Astrocyte of the cerebellum (primary cell): Measurements from ENCODE around the gene LSM12.

Experiments used
- DNase-seq: peaks from one replicate; pipeline ENCODE4 v3.0.0-alpha.2; 2011; ENCODE audit warnings: low read depth
- H3K4me3 ChIP-seq: 2 replicates; pipeline ENCODE4 v1.5.1; 2011; ENCODE audit warnings: mild to moderate bottlenecking, low read depth, low read length, moderate library complexity
- in situ Hi-C: cut with HindIII; loops from 2 replicates; pipeline ENCODE4 v1.10.0; 2017; ENCODE audit warnings: low sequenced_read_pairs
- TF ChIP-seq, protein P1 (sequence below): IDR thresholded peaks from 2 replicates; pipeline ENCODE4 v1.5.1; 2012; ENCODE audit warnings: low read length, low read depth, moderate library complexity, mild to moderate bottlenecking; ENCODE audit errors: missing control alignments

The LSM12 gene

DNA sequence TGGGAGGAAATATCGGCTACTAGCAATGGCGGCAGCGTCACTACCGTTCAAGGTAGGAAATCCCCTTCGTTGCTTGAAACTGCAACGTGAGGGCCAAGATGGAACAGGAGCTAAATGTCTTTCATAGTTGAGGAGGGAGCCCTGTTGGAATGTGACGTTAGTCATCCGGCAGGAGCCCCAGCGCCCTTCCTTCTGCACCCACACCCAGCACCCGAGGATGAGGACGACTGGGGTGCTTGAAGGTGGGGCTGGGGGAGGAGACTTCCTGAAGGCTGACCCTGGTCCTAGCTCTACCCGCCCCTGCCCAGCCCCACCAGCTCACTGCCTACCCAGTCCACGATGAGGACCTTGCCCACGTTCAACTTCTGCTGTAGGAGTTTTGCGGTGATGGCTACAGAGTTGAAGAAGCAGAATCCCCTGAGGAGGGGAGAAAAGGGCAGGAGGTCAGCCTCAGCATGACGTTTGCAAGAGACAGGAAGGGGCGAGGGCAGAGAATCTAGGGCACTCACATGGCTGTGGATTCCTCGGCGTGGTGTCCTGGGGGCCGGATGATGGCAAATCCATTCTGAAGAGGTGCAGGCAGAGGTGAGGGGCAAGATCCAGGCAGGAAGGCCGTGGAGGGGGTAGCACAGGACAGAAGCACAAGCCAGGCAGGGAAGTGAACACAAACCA is 15.9 kb upstream of the LSM12 start:
- no peak for DNase-seq
- no peak overlapping the region for H3K4me3 ChIP-seq
- in situ Hi-C loops: no loop called here
- TF ChIP-seq, protein P1, sequence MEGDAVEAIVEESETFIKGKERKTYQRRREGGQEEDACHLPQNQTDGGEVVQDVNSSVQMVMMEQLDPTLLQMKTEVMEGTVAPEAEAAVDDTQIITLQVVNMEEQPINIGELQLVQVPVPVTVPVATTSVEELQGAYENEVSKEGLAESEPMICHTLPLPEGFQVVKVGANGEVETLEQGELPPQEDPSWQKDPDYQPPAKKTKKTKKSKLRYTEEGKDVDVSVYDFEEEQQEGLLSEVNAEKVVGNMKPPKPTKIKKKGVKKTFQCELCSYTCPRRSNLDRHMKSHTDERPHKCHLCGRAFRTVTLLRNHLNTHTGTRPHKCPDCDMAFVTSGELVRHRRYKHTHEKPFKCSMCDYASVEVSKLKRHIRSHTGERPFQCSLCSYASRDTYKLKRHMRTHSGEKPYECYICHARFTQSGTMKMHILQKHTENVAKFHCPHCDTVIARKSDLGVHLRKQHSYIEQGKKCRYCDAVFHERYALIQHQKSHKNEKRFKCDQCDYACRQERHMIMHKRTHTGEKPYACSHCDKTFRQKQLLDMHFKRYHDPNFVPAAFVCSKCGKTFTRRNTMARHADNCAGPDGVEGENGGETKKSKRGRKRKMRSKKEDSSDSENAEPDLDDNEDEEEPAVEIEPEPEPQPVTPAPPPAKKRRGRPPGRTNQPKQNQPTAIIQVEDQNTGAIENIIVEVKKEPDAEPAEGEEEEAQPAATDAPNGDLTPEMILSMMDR: no peak

DNA sequence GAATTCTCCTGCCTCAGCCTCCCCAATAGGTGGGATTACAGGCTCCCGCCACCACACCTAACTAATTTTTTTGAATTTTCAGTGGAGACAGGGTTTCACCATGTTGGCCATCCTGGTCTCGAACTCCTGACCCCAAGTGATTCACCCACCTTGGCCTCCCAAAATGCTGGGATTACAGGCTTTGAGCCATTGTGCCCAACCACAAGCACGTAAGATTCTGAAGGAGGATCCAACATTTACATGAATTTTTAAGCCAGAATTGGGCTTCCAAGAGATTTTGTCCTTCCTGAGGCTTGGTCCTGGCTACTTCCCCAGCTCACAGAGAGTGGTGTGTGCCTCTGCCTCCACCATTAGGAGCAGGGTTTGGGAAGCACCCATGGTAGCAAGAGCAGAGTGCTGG is 15.2 kb upstream of the LSM12 start:
- no peak for DNase-seq
- no peak overlapping the region for H3K4me3 ChIP-seq
- in situ Hi-C loops: no loop called here
- TF ChIP-seq, protein P1: no peak

DNA sequence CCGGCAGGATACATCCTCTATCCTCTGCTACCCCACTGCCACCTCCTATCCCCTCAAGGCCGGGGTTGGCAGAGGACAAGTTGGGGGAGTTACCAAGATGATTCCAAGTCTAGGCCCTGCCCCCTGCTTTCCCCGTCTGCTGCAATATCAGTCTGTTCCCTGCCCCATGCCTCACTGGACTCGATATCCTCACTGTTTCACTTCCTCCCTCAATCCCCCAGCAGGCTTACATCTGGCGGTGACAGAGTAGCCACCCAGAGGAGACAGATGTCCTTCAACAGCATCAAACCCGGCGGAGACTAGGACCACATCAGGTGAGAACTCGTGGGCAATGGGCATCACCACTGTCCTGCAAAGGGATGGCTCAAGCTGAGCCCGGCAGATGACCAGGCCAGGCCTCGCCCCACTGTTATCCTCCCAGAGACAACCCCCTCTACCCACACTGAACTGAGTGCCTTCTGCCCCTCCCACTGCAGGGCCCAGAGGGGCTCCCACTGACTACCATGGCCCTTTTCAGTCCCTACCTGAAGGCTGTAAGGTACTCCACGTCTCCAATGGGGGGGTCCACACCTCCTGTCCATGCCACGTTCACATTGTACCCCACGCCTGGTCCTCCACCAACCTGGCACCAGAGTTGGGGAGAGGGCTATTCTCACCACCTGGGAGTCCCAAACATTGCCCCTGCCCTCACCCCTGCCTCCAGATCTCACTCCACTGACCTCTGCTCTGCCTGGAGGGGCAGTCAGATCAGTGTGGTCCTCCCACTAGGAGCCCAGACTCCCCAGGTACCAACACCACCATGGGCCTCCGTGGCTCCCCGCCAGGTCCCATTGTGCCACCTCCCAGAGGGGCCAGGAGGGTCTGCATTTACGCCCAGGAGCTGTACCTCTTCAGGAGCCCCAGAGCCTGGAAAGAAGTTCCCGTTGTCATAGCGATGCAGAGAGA is 13.7 kb upstream of the LSM12 start:
- in situ Hi-C loops: no loop called here
- TF ChIP-seq, protein P1: no peak
- no peak overlapping the region for H3K4me3 ChIP-seq
- no peak for DNase-seq

DNA sequence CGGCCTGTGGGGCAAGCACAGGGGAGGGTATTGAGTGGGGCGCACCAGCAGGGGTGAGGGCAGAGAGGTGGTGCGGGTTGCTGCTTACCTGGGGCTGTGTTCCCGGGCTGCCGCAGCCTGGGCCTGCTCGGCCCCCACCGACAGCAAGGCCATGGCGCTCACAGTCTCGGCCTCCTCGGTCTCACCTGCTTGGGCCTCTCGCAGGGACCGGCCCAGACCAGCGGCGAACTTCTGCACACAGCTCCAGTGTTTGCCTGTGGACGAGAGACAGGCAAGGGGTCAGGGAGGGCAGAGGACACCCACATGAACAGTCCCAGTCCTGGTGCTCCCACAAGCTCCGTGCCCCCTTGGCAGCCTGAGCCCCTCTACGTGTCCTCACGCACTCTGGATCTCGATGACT is 11.9 kb upstream of the LSM12 start:
- H3K4me3 ChIP-seq: no peak overlapping the region
- DNase-seq: no peak
- TF ChIP-seq, protein P1: no peak
- in situ Hi-C loops: no loop called here

DNA sequence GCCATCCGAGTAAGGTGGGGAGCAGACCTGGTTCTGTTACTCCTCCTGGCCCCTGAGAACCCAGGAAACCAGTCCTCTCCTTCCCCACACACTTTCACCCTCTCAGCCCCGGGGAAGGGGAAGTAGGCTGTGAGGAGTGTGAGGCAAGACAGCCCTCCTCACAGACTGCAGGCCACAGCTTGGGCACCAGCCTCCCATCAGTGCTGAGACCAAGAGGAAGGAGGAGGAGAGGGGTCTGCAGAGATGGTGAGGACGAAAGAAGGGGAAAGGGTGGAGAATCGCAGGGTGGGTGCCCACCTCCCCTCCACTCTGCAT is 11.1 kb upstream of the LSM12 start:
- in situ Hi-C loops: no loop called here
- DNase-seq: no peak
- no peak overlapping the region for H3K4me3 ChIP-seq
- TF ChIP-seq, protein P1: no peak

DNA sequence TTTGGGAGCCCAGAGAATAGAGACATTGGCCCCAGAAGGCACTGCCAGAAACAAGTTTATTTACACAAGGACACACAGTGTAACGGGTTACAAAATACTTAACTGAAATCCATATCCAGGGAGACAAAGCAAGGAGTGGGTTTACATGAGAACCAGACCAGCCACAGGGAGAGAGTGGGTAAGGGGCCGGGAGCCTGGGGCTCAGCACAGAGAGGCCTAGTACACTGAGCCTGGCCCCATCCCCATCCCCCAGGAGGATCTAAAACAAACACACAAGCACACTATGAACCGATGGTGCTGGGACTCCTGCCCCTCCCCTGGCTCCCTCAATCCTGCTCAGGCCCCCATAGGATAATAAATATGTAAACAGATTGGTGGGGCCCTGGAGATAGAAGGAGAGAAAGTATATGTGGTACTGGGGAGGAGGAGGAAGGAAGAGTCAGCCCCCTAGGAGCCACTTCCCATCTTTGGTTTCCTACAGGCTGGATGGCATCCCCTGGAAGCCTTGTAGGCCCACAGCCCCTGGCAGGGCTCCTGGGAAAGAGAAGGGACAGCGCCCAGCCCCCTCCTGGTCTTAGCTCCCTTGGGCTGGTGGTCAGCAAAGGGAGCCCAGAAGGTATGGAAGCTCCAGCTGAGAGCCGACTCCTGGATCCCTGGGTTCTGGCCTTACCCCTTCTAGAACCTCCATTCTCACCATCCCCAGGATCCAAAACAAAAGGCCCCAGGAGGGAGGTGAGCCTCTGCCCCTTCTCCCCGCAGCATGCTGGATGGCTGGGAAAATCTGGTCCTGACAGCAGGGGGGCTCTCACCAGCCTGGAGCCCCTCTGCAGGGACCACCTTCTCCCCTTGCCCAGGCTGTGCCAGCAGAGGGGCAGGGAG is 10.5 kb upstream of the LSM12 start:
- TF ChIP-seq, protein P1: no peak
- no peak overlapping the region for H3K4me3 ChIP-seq
- in situ Hi-C loops: no loop called here
- no peak for DNase-seq
